ENCODE results near the gene TRUB2. TPM values are rescaled to one million over a fixed set of nuclear protein-coding genes. Genes with fewer than 3 reads are reported as not detected.
A peak's percentile ranks its signal among the peaks of the same experiment; 100 is the strongest.

The TRUB2 gene
- total RNA-seq, 2 donors from 2014 or later, result 24.5 to 40.0 TPM

DNA sequence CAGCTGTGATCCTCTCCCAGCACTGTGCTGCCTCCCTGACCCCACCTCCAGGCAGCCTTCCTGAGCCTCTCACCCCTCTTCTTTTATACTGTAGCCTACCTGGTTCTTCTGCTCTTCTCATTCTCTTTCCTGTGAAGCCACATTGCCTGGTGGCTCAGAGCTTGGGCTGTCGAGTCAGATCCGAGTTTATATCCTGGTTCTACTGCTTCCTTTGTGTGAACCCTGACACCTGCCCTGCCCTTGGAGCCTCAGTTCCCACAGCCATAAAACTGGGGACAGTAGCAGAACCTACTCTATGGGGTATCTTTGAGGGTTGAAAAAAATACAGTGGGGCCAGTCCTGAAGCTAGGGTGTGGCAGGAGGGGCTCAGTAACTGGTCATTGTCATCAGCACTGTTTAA is 26.9 kb upstream of the TRUB2 start:
- Histone ChIP-seq H3K9me3 (no peaks in the 10 kb centered on the region), H3K36me3 (peaks cover 13% of the 10 kb centered on the region), H3K4me1 (no peaks in the 10 kb centered on the region), H3K27ac (no peak overlapping the region), H3K4me3 (no peak overlapping the region), H3K27me3 (no peaks in the 10 kb centered on the region), H3K9ac (ENCODE audit: low read depth in 2 of 2, low read length in 2 of 2) (no peak overlapping the region)
- TF ChIP-seq CTCF (IDR thresholded peaks at IDR 0.05), result no peak
- intact Hi-C loops (cut with DNase I), result loop anchor here (10.0 kb wide), 1 partner anchor 164 kb away; no protein-coding TSS in a partner anchor
- no peak for DNase-seq

- H3K36me3 ChIP-seq, result peaks cover 13% of the 10 kb centered on the region
- H3K4me3 ChIP-seq, result no peak overlapping the region
- no peak overlapping the region for H3K9ac ChIP-seq (ENCODE audit: low read depth in 2 of 2, low read length in 2 of 2)
- no peak overlapping the region for H3K27ac ChIP-seq
- intact Hi-C loops (cut with DNase I), result loop anchor here (5.0 to 10.0 kb wide), 2 partner anchors 48 to 160 kb away; no protein-coding TSS in a partner anchor
- TF ChIP-seq CTCF (IDR thresholded peaks at IDR 0.05), result no peak
- H3K4me1 ChIP-seq, result no peaks in the 10 kb centered on the region
- no peaks in the 10 kb centered on the region for H3K9me3 ChIP-seq
- H3K27me3 ChIP-seq, result no peaks in the 10 kb centered on the region
- no peak for DNase-seq
Observed at GRCh38 chr9:128344931-128345605, 22.8 kb upstream of the TRUB2 start.

DNA sequence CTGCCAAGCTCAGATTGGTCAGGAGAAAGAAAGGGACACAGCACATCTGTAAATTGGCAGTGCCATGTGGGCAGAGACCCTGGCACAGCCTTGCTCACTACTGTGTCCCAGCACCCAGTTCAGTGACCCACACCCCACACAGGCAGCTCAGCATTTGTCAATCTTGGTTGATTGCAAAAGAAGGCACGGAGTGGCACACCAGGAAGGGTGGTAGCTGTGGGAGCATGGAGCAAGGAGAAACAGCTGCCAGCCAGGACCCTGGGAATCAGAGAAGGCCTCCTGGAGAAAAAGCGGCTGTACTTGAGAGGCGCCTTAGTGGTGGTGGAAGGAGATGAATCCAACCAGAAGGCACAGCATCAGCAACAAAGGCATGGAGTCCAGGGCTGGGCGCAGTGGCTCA is 21.6 kb upstream of the TRUB2 start:
- H3K27me3 ChIP-seq, result no peaks in the 10 kb centered on the region
- H3K27ac ChIP-seq, result no peak overlapping the region
- no peak for TF ChIP-seq CTCF (IDR thresholded peaks at IDR 0.05)
- no peaks in the 10 kb centered on the region for H3K9me3 ChIP-seq
- H3K4me1 ChIP-seq, result no peaks in the 10 kb centered on the region
- H3K4me3 ChIP-seq, result no peak overlapping the region
- H3K9ac ChIP-seq (ENCODE audit: low read depth in 2 of 2, low read length in 2 of 2), result no peak overlapping the region
- no peak for DNase-seq
- intact Hi-C loops (cut with DNase I), result loop anchor here (5.0 to 10.0 kb wide), 2 partner anchors 47 to 159 kb away; no protein-coding TSS in a partner anchor
- peaks cover 13% of the 10 kb centered on the region for H3K36me3 ChIP-seq

DNA sequence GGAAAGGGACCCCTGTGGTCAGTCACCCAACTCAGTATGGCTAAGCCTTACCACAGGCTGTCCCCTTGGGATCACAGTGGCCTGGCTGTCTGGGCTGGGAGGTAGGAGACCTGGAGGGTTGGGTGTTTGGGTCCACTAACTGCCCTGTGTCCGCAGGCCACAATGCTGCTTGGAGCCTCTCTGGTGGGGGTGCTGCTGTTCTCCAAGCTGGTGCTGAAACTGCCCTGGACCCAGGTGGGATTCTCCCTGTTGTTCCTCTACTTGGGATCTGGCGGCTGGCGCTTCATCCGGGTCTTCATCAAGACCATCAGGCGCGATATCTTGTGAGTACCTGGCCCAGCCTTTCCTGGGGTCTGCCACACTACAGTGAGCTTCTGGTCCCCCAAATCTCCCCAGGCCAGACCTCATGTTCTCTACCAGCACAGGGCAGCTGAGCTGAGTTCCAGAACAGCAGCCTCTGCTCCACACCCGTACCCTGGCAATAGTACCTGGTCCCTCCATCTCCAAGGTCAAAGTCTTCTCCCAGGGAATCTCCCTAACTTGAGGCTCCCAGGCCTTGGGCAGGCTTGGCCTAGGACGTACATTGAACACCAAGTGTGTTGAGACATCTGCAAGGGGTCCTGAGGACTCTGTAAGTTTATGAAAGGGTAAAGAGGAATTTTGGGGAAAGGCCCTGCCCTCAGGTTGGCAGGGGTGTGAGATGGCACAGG is 20.9 kb upstream of the TRUB2 start:
- no peaks in the 10 kb centered on the region for H3K9me3 ChIP-seq
- intact Hi-C loops (cut with DNase I), result loop anchor here (5.0 to 10.0 kb wide), 2 partner anchors 46 to 158 kb away; no protein-coding TSS in a partner anchor
- H3K4me3 ChIP-seq, result no peak overlapping the region
- no peak for TF ChIP-seq CTCF (IDR thresholded peaks at IDR 0.05)
- no peaks in the 10 kb centered on the region for H3K27me3 ChIP-seq
- DNase-seq, result no peak
- H3K4me1 ChIP-seq, result no peaks in the 10 kb centered on the region
- H3K27ac ChIP-seq, result no peak overlapping the region
- no peak overlapping the region for H3K9ac ChIP-seq (ENCODE audit: low read depth in 2 of 2, low read length in 2 of 2)
- peaks cover 13% of the 10 kb centered on the region for H3K36me3 ChIP-seq

DNA sequence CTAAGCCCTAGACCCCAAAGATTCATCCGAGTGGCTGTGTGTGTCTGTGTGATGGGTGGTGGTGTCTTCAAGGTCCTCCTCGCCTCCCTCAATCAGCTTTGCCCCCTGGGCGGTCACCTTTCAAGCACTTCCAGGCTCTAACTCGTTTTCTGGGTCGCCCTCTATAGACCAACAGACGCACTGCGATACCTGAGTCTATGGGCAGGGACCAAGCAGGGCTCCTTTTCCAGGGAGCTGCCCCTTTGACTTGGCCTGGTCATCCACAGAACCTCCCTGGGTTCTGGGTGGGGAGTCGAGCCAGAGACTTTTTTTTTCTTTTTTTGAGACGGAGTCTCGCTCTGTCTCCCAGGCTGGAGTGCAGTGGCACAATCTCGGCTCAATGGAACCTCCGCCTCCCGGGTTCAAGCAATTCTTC is 19.2 kb upstream of the TRUB2 start:
- peak; percentile 66 for TF ChIP-seq CTCF (IDR thresholded peaks at IDR 0.05)

More for the DNA sequence above, 19.2 kb upstream of the TRUB2 start:
- no peaks in the 10 kb centered on the region for H3K27me3 ChIP-seq
- H3K36me3 ChIP-seq, result peaks cover 13% of the 10 kb centered on the region
- peak overlapping the region; percentile 98 for H3K4me3 ChIP-seq
- no peaks in the 10 kb centered on the region for H3K4me1 ChIP-seq
- DNase-seq, result peak; percentile 85
- peak overlapping the region; percentile 76 to 95 for H3K9ac ChIP-seq (ENCODE audit: low read depth in 2 of 2, low read length in 2 of 2)
- intact Hi-C loops (cut with DNase I), result loop anchor here (5.0 to 10.0 kb wide), 2 partner anchors 44 to 157 kb away; no protein-coding TSS in a partner anchor
- H3K9me3 ChIP-seq, result no peaks in the 10 kb centered on the region
- H3K27ac ChIP-seq, result peak overlapping the region; percentile 87

Data from colonic mucosa (tissue), 4 donors.